DND-41 (cell line): ENCODE data around the gene EFNB2.

Experiments used
- ATAC-seq: fragments of 200-7000 bp; cut with Tn5 transposase; 3 replicates; pipeline ENCODE4 v1.9.1; 2021; ENCODE audit warnings: low read depth; ENCODE audit not compliant: insufficient read depth
- DNase-seq: peaks from one replicate; pipeline ENCODE4 v3.0.0-alpha.2; 2020
- H2AFZ ChIP-seq: 2 replicates; pipeline ENCODE4 v1.6.0; 2012; ENCODE audit warnings: low read depth, low read length
- H3K27ac ChIP-seq: 2 replicates; pipeline ENCODE4 v1.5.1; 2012; ENCODE audit warnings: low read length, inconsistent platforms
- H3K27me3 ChIP-seq: fragments of 200-600 bp; sonication (generic); 2 replicates; pipeline ENCODE4 v1.6.0; 2012; ENCODE audit warnings: low read length, mild to moderate bottlenecking, inconsistent platforms; ENCODE audit not compliant: insufficient read depth, poor library complexity
- H3K36me3 ChIP-seq: 2 replicates; pipeline ENCODE4 v1.5.1; 2012; ENCODE audit warnings: low read length, inconsistent platforms; ENCODE audit not compliant: insufficient read depth
- H3K4me1 ChIP-seq: 2 replicates; pipeline ENCODE4 v1.5.1; 2012; ENCODE audit warnings: mild to moderate bottlenecking, low read length; ENCODE audit not compliant: insufficient read depth
- H3K4me2 ChIP-seq: 2 replicates; pipeline ENCODE4 v1.6.0; 2012; ENCODE audit warnings: mild to moderate bottlenecking, moderate library complexity, low read length, inconsistent platforms; ENCODE audit not compliant: insufficient read depth
- H3K4me3 ChIP-seq, 2 experiments: fragments of 200-600 bp in 1 of 2; shearing (Covaris generic) in 1 of 2; 2 replicates each; pipeline ENCODE4 v1.5.1; 2012 to 2016; ENCODE audit warnings: inconsistent platforms in 2 of 2, low read length in 2 of 2, mild to moderate bottlenecking in 2 of 2, low read depth in 1 of 2, moderate library complexity in 1 of 2
- H3K79me2 ChIP-seq: 2 replicates; pipeline ENCODE4 v1.6.0; 2012; ENCODE audit warnings: low read length, inconsistent platforms; ENCODE audit not compliant: insufficient read depth
- H3K9ac ChIP-seq: 2 replicates; pipeline ENCODE4 v1.6.0; 2012; ENCODE audit warnings: low read depth, mild to moderate bottlenecking, inconsistent platforms, low read length, moderate library complexity
- H3K9me3 ChIP-seq: 2 replicates; pipeline ENCODE4 v1.5.1; 2012; ENCODE audit warnings: low read length, moderate library complexity, mild to moderate bottlenecking, inconsistent platforms; ENCODE audit not compliant: insufficient read depth, severe bottlenecking
- H4K20me1 ChIP-seq: 2 replicates; pipeline ENCODE4 v1.6.0; 2012; ENCODE audit warnings: low read length; ENCODE audit not compliant: insufficient read depth
- EZH2 ChIP-seq: IDR thresholded peaks from 3 replicates; pipeline ENCODE4 v1.6.1; 2012; ENCODE audit warnings: borderline replicate concordance, low read depth, mild to moderate bottlenecking, moderate library complexity, low read length, inconsistent platforms; ENCODE audit not compliant: severe bottlenecking
- TF ChIP-seq, protein P1 (sequence below): IDR thresholded peaks from 2 replicates; pipeline ENCODE4 v1.5.1; 2012; ENCODE audit warnings: borderline replicate concordance, low read length, moderate library complexity, mild to moderate bottlenecking; ENCODE audit not compliant: poor library complexity, severe bottlenecking; ENCODE audit errors: extremely low read depth

The EFNB2 gene

DNA sequence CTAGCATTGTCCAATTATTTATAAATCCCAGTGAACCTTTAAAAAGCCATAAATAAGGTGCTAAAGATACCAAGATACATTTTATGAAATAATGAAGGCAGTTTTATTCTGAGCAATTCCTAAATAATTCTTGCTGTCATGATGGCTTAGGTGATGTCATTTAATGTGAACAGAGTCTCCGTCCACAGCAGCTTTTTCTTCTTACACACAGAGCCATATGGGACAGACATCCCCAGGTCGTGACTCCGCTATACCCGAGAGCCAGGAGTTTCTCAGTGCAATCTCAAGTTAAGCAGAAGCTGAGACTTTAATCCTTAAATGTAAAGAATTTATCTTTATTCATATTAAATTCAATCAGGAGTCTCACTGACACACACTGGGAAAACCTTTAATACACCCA, 29.7 kb downstream of the EFNB2 start:
- Histone ChIP-seq H3K36me3 (no peaks in the 10 kb centered on the region), H3K4me3 (no peak overlapping the region), H3K4me2 (no peak overlapping the region), H3K27ac (no peak overlapping the region), H3K4me1 (peaks cover 17% of the 10 kb centered on the region), H2AFZ (no peak overlapping the region), H3K79me2 (no peaks in the 10 kb centered on the region), H3K27me3 (no peaks in the 10 kb centered on the region), H4K20me1 (no peaks in the 10 kb centered on the region), H3K9me3 (no peaks in the 10 kb centered on the region), H3K9ac (no peak overlapping the region)
- no peak for ATAC-seq
- TF ChIP-seq, protein P1, sequence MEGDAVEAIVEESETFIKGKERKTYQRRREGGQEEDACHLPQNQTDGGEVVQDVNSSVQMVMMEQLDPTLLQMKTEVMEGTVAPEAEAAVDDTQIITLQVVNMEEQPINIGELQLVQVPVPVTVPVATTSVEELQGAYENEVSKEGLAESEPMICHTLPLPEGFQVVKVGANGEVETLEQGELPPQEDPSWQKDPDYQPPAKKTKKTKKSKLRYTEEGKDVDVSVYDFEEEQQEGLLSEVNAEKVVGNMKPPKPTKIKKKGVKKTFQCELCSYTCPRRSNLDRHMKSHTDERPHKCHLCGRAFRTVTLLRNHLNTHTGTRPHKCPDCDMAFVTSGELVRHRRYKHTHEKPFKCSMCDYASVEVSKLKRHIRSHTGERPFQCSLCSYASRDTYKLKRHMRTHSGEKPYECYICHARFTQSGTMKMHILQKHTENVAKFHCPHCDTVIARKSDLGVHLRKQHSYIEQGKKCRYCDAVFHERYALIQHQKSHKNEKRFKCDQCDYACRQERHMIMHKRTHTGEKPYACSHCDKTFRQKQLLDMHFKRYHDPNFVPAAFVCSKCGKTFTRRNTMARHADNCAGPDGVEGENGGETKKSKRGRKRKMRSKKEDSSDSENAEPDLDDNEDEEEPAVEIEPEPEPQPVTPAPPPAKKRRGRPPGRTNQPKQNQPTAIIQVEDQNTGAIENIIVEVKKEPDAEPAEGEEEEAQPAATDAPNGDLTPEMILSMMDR = no peak
- TF ChIP-seq EZH2 = no peak
- no peak for DNase-seq

DNA sequence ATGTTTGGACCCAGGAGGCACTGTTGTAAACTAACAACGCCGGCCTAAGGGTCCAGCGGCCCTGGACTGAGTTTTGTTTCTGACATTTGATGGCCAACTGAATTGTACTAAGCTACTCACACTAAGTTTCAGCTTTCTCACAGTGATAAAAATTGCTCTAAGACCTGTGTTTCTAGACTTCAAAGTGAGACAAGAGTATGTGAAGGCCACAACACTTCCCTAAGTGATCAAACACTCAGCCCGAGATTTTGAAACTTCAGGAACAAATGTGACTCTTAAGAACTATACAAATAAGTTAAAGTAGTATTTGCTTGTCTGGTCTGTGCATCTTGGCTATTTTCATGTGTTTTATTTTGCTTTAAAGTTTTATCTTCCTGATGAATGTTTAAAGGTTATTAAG, 30.2 kb downstream of the EFNB2 start:
- no peak for DNase-seq
- Histone ChIP-seq H3K4me3 (no peak overlapping the region), H3K27ac (no peak overlapping the region), H2AFZ (no peak overlapping the region), H4K20me1 (no peaks in the 10 kb centered on the region), H3K79me2 (no peaks in the 10 kb centered on the region), H3K4me1 (peaks cover 21% of the 10 kb centered on the region), H3K27me3 (no peaks in the 10 kb centered on the region), H3K9me3 (no peaks in the 10 kb centered on the region), H3K9ac (no peak overlapping the region), H3K4me2 (no peak overlapping the region), H3K36me3 (no peaks in the 10 kb centered on the region)
- ATAC-seq = no peak
- no peak for TF ChIP-seq EZH2
- TF ChIP-seq, protein P1 = no peak

DNA sequence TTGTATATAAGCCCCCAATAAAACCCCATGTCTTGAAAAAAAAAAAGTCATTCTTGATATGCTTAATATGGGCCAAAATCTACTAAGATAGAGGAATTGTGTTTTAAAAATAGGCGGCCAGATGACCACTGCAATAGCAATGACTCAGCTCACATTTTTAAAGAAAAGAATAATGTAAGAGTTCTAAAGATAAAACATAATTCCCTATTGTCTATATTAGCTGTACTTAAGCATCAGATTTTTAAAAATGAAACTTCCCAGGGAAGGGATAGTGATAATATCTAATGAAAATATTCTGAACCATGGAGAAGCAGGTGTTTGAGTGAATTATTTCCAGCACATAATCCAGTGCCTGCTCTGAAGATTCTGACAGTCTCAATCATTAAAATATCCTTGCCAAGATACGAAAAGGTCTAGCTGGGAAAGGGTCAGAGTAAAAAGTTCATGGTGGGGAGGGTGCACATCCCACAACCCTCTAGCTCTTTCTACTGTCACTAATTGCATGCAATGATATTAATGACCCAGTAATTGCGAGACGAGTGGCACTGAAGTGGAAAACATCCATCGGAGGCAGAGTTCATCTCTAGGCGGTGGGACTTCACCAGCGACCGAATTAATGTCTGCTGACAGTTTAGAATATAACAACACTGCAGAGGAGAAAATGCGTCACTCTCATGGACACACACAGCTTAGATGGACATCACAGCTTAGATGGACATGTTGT, 31.6 kb downstream of the EFNB2 start:
- Histone ChIP-seq H3K79me2 (no peaks in the 10 kb centered on the region), H3K27me3 (no peaks in the 10 kb centered on the region), H3K4me3 (no peak overlapping the region), H3K4me2 (no peak overlapping the region), H3K4me1 (peaks cover 35% of the 10 kb centered on the region), H3K9me3 (no peaks in the 10 kb centered on the region), H4K20me1 (no peaks in the 10 kb centered on the region), H3K9ac (no peak overlapping the region), H3K36me3 (no peaks in the 10 kb centered on the region), H2AFZ (no peak overlapping the region), H3K27ac (no peak overlapping the region)
- no peak for TF ChIP-seq EZH2
- TF ChIP-seq, protein P1 = no peak
- ATAC-seq (no peak), DNase-seq (no peak)
